Amniotic stem cell (primary cell): Measurements from ENCODE around the gene POLR1A.

Experiments used
- DNase-seq: peaks from one replicate; lab custom pipeline; 2025; lab: John Stamatoyannopoulos, UW

The POLR1A gene

DNA sequence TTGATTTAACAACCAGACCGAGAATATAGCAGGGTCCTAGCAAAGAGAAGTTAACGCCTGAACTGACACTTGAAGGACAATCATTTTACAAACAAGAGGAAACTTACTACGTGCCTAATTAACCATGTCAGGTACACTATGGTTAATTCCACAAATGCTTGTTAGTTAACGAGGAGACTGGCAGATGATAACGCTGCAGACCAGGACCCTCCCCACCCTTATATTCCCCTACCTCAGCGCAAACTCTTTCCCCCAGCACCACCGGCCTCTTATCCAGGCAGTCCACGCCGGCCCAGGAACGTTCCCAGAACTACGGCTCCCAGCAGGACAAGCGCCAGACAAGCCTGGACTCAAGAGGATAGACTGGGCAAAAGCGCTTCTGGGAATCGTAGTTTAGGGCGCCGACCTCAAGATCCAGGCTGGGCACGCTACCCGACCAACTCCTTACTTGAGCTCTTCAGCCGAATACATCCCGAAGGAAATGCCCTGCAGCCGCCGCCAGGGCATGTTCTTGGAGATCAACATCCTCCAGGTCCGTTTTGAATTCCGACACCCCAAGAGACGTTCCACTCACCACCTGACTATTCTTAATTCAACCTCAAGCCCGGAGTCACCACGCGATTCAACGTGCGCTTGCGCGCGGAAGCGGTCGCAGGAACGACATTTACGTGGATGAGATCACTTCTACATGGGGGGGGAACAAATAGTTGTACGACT, at the start of gene POLR1A:
Gene POLR1A (minus strand): TSS at position 635 of the 717 bp plus-strand sequence. CDS start 110 bp downstream, at position 525.
- DNase-seq, result peak; percentile 96

DNA sequence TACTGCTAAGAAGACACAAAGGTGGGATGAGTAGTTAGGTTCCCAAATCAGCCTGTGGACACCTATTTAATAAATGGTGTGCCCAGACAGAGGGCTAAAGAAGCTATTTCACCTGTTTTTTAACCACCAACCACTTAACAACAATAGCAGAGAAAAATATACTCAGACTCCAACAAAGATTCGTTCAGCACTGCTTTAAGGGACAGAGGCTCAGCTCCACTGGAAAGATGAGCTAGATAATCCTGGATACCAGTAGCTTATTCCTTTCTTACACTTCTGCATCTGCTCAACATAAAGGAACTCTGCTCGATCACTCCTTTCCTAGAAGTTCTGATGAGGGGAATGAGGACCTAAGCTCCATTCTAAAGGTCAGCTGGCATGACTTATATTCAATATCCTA, 44.8 kb upstream of the POLR1A start:
- DNase-seq, result no peak

- DNase-seq, result no peak
Observed at GRCh38 chr2:86147793-86148192, 42.1 kb upstream of the POLR1A start.

DNA sequence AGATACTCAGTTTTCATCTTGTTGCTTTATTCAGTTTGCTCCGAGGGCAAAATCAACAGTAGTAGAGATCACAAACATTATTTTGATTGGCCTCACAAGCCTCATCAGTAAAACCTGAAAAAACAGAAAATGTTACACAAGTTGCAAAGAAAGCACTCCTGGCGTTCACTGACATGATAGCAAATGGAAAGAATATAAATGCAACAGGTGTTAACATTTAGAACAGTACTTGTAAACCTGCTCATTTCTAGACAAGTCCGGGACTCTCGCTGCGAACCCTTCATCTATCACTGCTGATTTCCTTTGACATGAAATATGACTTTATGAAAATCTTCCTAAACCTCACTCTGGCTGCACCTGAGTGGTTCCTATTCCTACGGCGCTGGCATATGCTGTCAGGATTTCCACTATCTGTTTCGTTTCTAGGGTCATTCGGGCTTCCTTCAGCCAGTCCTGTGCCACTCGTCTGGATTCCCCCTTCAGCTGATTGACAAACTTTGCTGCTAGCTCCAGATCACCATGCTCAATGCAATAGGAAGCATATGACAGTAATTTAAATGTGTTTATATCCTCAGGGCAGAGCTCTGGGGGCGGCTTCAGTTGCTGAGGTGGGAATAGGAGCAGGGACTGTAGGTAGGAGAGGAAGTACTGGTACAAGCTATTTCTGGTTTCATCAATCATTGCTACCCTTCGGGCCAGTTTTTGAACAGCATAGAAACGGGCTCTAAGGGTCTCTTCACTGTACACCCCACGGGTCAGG, 38.4 kb upstream of the POLR1A start:
- no peak for DNase-seq

- DNase-seq, result no peak
Observed at GRCh38 chr2:86143307-86143706, 37.6 kb upstream of the POLR1A start.

GRCh38 chr2:86142436-86143257, 37.0 kb upstream of the POLR1A start:
- DNase-seq, result no peak

DNA sequence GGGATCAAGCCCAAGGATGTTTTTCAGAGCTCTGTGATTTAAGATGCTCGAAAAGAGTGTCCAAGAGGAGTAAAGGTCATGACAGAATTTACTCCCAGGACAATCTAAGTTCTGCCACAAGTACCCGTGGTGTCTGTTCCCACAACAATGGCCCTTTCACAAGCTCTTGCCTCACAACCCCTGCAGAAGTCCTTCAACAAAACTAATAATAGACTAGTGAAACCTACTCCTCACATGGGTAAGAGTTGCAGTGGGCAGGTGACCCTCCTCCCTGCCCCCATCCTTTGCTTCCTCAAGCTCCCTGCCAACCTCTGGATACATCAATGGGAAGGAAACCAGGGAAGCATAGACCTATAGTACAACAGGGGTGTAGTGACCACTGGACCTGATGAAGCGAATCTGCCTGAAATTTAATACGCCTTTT, 35.3 kb upstream of the POLR1A start:
- no peak for DNase-seq

- no peak for DNase-seq
Observed at GRCh38 chr2:86139981-86140380, 34.3 kb upstream of the POLR1A start.

GRCh38 chr2:86138736-86139625, 33.3 kb upstream of the POLR1A start:
- no peak for DNase-seq

- no peak for DNase-seq
Observed at GRCh38 chr2:86136141-86136540, 30.5 kb upstream of the POLR1A start.

DNA sequence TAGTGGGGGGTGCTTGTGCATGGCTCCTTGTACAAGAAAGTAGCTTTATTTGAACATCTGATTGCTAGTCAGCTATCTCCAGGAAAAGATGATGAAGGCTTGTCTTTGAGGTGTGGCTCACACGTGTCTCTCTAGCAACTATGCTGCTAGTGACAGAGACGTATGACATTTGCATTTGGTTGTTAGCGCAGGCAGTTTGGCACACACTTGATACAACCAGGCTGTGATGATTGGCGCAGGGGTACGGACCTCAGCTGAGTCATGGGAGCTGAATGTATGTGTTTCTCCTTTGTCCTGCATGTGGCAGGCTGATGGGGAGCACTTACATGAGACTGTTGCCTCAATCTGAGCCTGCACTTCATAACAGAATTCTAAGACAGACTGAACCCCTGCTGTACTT, 30.0 kb upstream of the POLR1A start:
- no peak for DNase-seq

- no peak for DNase-seq
Observed at GRCh38 chr2:86134709-86135108, 29.0 kb upstream of the POLR1A start.

DNA sequence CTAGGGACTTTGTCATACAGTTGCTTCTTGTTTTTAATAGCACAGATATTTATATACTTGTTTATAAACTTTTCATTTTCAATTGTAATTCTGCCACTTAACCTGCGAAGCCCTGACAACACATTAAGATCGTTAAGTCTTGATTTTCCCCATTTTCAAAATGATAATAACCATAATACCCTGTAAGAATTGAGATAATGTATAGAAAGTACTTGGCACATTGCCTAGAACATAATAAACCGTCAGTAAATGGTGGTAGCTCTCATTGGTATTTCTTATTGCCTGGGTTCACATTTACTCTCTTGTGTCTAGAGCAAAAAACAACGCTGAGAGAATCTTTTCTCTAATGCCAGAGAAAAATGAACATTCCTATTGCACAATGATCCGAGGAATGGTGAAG, 19.0 kb upstream of the POLR1A start:
- no peak for DNase-seq

DNA sequence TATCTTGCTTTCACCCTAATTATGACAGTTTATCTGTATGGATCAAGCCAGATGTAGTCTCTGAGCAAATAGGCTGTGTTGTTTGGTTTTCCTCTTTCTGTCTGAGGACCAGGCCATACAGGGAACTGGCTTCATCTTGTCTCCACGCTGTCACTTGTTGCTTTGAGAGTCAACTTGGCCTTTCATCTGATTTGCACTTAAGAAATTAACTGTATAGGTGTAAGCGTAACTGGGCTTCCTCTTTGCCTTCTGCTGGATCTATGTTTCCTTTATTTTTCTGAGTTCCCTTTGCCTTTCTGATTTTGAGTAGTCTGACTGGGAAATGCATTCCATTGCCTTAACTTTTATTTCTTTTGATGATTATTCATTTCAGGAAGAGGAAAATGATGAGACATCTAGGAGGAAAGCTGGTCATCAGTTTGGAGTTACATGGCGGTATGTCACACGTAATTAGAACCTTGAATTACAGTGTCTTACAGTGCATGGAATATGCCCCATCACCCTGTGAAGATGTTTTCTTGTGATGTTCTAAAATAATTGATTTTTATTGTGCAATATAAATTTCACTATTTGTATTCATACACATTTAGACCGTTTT, 17.7 kb upstream of the POLR1A start:
- DNase-seq, result no peak

- DNase-seq, result no peak
Observed at GRCh38 chr2:86118130-86118529, 12.4 kb upstream of the POLR1A start.

- no peak for DNase-seq
Observed at GRCh38 chr2:86107031-86107430, 1.3 kb upstream of the POLR1A start.

DNA sequence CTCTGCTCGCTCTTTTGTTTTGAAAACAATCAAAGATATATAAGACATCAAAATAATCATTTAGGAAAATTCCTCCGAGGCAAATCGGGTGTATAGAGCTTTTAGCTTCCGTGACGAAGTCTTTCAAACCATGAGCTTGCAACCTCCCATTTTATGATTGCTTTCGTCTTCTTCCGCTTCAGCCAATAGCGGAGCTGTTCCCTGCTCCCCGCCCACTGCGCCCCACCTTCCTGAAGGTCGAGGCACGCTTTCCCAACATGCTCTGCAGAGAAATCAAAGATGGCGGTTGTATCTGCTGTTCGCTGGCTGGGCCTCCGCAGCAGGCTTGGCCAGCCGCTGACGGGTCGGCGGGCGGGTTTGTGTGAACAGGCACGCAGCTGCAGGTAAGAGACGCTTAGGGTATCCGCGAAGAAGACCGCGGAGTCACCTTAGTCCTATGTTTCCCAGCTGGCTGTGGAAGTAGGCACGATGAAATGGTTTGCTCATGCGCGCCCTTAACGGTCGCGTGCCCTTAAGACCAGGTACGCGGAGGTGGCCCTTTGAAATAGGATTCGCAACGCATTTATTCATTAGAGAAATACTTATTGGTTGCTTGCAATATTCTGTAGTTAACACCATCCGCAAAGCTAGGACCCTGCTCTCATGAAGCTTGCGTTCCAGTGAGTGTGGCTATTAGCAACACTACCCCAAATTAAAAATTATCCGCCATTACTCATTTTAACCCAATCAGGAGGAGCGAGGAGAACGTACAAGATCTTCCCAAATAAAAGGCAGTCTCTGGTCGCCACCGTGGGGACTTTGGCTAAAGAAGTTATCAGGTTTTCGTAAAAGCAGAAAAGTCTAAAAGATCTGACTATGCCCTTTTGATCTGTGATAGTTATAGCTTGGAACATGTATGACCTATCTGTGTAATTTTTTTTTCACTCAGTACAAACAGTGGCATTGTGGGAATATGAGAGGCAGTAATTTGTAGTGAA, 571 bp upstream of the POLR1A start, which contains the start of gene PTCD3:
Gene PTCD3 (plus strand): TSS at position 267 of the 977 bp plus-strand sequence. CDS start 13 bp downstream, at position 280.
- DNase-seq, result peak; percentile 92

GRCh38 chr2:86102157-86102556, 3.5 kb downstream of the POLR1A start:
- no peak for DNase-seq

- DNase-seq, result no peak
Observed at GRCh38 chr2:86097913-86098312, 7.8 kb downstream of the POLR1A start.
